ENCODE results near the gene MCRIP1.

Gene MCRIP1

GRCh38 chr17:81860756-81861568, 27.9 kb upstream of the MCRIP1 start:
- DNase-seq (ENCODE audit: low read depth): peak; percentile 100

- no peak for DNase-seq (ENCODE audit: low read depth)
These were observed 27.0 kb upstream of the MCRIP1 start, which contains the start of gene P4HB for GRCh38 chr17:81859906-81860755. Gene P4HB (minus strand): TSS chr17:81860535. CDS start chr17:81860471, 64 bp downstream.

DNA sequence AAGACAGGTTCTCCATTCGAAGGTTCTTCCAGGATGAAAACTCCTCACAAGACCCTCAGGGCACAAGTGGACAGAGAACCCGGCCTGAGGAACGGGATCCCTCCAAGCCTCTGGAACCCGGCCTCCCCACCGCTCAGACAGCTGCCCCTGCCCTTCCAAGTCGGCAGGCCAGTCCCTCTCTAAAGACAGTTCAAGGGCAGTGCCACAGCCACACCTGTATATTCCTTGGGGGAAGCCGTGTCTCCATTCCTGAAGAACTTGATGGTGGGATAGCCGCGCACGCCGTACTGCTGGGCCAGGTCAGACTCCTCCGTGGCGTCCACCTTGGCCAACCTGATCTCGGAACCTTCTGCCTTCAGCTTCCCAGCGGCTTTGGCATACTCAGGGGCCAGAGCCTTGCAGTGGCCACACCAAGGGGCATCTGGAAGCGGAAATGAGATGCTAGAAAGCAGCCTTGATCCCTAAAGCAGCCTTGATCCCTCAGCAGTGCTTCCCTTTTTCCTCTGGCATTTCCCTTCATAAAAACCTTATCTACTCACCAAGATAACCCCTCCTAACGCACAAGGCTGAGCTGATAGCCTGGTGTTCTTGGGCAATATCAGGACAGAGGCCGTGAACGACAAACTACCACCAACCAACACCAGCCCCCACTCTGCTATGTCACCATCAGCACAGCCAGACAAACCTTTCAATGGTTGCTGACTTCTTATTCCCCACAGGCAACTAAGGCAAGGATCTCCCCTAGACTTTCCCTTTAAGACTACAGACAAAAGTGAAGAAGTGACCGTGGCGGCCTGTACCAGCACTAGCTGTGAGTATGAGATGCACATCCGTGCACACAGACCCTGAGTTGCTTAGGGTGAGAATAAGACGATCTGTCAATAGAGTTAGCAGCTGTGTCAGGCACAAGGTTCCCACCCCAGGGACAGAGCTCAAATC, 26.1 kb upstream of the MCRIP1 start:
- DNase-seq (ENCODE audit: low read depth): no peak

DNA sequence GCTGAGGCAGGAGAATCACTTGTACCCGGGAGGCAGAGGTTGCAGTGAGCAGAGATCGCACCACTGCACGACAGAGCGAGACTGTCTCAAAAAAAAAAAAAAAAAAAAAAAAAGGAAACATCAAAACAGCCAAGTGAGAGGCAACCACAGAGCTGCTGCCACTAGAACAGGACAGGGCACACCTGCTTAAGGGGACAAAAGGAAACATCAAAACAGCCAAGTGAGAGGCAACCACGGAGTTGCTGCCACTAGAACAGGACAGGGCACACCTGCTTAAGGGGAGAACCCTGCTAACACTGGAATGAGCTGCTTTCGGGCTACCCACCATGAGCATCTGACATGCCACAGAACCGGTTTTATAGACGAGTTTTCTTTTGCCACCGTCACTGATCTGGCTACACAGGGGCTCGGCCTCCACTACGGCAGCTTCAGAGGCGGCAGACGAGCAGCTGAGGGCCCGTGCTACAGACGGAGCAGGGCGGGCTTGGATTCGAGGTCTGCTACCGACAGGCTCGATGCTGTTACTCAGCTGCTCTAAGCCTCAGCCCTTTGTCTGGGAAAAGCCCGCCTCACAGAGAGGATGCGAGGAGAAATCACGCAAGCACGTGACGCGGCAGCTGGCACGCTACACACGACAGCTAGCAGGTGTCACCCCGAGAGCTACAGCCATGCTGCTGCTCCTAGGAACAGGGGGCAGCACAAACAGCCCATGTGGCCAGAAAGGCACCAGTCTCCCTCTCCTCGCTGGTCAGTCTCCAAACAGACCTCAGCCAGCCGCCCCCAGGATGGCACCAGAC, 25.3 kb upstream of the MCRIP1 start:
- DNase-seq (ENCODE audit: low read depth): no peak

DNA sequence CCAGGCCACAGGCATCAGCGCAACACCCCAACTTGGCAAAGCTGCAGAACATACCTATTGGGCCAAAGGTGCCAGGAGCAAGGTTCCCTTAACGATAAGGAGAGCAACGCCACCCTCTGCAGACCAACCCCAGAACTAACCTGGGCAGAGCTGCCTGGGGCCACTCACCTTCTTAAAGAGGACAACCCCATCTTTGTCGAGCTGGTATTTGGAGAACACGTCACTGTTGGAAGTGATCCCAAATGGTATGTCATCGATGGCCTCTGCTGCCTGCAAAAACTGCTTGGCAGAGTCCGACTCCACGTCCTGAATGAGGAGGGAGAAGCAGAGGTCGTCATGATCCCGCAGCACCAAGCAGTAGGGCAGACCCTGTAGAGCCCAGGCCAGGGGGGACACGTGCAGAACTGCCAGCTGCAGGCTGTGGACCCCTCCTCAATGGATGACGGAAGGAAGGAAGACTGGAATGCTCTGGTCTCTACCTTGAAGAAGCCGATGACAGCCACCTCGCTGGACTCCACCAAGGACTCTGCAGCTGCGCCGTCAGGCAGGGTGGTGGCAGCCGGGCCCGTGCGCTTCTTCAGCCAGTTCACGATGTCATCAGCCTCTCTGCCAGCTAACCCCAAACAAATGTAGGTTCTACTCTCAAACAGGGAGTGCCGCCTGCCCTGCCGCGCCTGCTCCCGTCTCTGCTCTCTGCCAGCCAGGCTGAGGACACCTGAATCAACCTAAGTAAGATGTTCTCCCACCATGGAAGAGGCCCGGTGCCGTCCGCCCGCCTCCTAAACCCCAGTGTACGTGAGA, 22.1 kb upstream of the MCRIP1 start:
- DNase-seq (ENCODE audit: low read depth): no peak

DNA sequence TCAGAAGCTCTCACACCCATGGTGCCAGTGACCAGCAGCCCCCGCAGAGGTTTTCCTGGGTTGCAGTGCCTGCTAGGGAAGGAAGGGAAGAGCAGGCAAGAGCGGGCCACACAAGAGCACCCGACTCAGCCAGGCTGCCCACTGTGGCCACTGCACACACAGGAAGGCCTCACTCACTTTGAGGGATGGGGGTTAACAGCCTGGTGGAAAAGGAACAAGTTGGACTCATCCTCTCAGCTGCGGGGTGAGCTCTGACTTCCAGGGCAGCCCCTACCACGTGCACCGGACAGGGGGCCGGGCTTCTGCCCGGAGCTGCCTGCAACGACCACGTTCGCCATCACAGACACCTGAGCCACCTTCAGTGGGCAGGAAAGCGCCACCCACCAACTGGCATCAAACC, 19.1 kb upstream of the MCRIP1 start:
- DNase-seq (ENCODE audit: low read depth): no peak

DNA sequence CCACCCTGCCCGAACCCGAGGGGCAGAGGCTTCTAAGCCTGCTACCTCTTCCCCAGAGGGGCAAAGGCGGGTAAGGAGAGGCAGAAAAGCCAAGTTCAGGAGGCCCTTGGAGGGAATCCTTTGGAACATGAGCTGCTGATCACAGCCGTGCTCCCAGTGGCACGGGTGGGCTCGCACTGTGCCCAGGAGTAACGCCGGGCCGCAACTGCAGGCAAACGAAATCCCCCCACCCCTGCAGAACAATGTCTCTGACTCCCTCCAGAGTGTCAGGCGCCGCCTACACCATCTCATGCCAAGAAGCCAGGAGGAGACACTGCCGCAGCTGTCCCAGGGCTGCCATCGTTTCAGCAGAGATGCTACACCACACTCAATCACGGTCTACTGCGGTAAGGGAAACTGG, 18.3 kb upstream of the MCRIP1 start:
- DNase-seq (ENCODE audit: low read depth): no peak

DNA sequence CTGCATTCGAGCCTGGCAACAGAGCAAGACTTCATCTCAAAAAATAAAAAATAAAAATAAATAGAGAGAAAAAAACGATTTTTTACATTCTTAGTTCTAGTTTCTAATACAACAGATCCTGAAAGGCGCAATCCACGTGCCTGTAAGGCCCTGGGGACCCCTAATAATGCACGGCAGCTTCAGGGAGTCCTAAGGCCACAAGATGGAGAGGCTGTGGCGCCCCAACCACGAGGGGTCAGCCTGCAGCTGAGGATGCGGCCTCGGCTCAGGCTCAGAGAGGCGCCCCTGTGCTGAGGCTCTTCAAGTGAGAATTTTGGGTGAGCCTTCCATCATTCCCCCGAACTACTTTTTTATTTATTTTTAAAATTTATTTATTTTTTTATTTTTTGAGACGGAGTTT, 16.4 kb upstream of the MCRIP1 start:
- no peak for DNase-seq (ENCODE audit: low read depth)

DNA sequence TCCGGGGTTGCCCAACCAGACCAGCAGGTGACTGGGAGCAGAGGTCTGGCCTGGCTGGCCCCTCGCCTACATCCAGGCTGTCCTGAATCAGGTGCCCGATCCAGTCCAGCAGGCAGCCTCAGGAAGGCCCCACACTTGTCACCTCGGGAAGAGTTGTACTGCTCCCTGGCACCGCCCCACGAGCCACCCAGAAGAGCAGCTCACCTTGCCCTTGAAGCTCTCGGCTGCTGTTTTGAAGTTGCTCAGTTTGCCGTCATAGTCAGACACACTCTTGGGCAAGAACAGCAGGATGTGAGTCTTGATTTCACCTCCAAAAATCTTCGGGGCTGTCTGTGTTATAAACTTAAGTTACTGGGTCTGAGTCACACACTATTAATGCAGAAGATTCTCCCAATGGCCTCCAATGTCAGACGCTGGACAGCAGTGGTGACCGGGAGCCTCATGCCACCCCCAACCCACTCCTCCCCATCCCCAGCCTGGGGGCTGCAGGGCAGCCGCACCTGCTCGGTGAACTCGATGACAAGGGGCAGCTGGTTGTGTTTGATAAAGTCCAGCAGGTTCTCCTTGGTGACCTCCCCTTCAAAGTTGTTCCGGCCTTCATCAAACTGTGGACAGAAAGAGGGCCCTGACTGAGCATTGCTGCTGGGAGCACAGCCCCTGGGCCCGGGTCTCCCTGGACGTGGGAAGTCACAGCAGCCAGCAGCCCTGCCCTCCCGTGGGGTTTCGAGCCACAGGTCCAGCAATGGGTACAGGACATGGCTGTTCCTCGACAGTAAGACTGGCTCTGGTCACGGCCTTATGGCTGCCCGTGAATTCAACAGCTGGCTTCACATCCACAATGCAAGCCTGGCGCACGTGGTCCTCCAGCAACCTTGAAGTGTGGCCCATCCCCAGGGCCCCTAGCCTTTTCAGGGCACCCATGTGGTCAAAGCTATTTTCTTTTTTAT, 13.9 kb upstream of the MCRIP1 start:
- DNase-seq (ENCODE audit: low read depth): no peak

DNA sequence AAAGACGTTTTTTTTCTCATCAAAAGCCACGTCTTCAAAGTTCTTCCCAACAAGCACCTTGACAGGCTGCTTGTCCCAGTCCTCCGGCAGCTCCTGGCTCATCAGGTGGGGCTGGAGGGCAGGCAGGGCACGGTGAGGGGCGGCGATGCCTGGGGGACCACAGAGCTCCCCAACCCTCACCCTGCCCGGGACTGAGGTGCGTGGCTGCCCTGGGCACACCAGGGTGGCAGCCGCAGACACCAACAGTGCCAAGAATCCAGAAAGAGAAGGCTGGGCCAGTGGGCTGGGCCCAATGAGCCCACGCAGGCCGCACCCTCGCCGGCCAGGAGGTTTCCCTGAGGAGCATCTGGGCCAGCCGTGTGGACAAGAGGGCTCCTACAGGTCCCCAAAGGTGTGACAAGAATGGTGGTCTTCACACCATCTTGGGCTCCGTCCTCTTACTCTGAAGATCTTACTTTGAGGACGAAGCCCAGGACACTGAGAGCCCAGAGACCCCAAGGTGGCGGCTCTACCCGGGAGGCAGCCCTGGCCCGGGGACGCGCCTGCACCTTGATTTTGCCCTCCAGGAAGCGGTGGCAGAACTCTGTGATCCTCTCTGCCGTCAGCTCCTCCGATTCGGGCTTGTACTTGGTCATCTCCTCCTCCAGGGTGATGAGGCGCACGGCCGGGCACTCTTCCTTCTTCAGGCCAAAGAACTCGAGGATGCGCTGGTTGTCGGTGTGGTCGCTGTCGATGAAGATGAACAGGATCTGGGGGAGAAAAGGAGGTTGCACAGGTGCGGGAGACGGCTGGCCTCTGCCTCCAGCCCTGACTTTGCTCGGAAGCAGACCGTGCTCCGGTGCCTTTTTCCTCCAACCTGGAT, 13.0 kb upstream of the MCRIP1 start:
- no peak for DNase-seq (ENCODE audit: low read depth)

GRCh38 chr17:81845361-81845760, 12.3 kb upstream of the MCRIP1 start:
- no peak for DNase-seq (ENCODE audit: low read depth)

DNA sequence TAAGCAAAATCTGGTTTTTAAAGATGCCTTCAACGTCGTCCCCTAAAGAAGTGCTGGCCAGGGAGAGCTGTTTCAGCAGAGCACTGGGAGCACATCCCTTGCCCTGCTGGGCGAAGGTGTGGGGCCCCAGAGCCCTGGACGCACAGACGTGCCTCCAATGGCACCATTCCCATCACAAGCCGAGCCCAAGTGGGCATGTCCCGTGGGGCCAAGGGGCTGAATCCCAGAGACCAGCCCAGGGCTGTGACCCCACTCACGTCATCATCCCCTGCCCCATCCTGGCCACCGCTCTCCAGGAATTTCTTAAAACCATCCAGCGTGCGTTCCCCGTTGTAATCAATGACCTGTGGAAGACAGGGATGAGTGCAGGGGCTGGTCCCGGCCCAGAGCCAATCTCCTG, 11.8 kb upstream of the MCRIP1 start:
- DNase-seq (ENCODE audit: low read depth): no peak

DNA sequence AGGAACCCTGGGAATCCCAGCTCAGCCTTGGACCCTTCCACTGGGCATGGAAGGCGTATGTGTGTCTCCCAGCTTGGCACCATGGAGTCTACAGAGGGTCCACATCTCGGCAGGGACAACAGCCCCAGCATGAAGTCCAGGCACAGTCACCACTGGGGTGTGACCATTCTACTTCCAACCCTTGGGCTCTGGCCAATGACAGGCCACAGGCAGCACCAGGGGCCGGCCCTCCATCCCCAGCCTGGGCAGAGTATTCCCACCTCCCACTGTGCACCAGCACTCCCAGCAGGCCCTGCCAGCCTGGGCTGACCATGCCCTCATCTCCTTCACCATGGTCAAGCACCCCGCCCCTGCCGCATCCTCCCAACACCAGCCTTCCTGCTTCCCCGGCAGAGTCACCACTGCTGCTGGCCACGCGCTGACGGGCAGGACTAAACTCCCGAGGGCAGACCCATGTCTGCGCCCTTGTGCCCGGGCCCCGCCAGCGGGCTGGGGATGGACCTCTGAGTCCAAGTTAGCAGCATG, 11.3 kb upstream of the MCRIP1 start:
- DNase-seq (ENCODE audit: low read depth): no peak

DNA sequence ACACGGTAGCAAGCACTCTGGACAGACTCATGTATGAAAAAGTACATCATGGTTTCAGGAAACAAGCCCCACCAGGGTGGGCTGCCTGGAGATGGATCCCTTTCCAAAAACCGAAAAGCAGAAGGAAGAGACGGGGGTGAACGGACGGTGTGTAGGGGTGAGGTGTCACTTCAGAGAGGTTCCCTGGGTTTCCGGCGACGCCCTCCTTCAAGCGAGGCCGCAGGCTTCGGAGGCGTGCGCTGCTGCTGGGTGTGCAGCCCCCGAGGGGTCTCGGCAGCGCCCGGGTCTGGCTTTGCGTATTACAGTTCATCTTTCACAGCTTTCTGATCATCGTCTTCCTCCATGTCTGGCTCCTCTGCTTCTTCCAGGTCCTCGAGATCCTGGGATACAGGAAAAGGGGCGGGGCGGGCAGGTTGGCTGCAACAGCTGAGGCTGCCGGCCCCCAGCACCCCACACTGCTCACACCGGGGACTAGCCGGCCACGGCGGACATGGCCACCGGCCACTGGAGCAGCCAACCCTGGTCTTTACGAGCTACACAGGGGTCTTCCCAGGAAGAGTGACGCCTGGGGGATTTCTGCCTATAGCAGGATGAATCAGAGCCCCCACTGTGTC, 10.7 kb upstream of the MCRIP1 start:
- no peak for DNase-seq (ENCODE audit: low read depth)

- no peak for DNase-seq (ENCODE audit: low read depth)
These were observed 9.8 kb upstream of the MCRIP1 start for GRCh38 chr17:81842725-81843504.

GRCh38 chr17:81842378-81842724, 9.3 kb upstream of the MCRIP1 start:
- no peak for DNase-seq (ENCODE audit: low read depth)

GRCh38 chr17:81841866-81842265, 8.8 kb upstream of the MCRIP1 start:
- no peak for DNase-seq (ENCODE audit: low read depth)

Measured in stromal cell of bone marrow (primary cell).